KMS-11 (cell line): ENCODE data around the gene ADAMTS17.

ENCODE experiments used
- H2AFZ ChIP-seq: fragments of 200-600 bp; sonication (generic); 2 replicates; pipeline ENCODE4 v1.6.1; 2016; ENCODE audit warnings: antibody characterized with exemption, mixed run types, low read depth
- H3K27ac ChIP-seq: fragments of 200-600 bp; sonication (generic); 2 replicates; pipeline ENCODE4 v1.6.1; 2016; ENCODE audit warnings: mild to moderate bottlenecking, mixed run types
- H3K27me3 ChIP-seq: fragments of 200-600 bp; sonication (generic); 2 replicates; pipeline ENCODE4 v1.6.1; 2017; ENCODE audit warnings: mild to moderate bottlenecking, low read depth, mixed run types, moderate library complexity; ENCODE audit not compliant: insufficient read depth
- H3K36me3 ChIP-seq: fragments of 200-600 bp; sonication (generic); 2 replicates; pipeline ENCODE4 v1.6.1; 2017; ENCODE audit warnings: mild to moderate bottlenecking, mixed run types; ENCODE audit not compliant: insufficient read depth
- H3K4me1 ChIP-seq: fragments of 200-600 bp; sonication (generic); 2 replicates; pipeline ENCODE4 v1.6.1; 2016; ENCODE audit warnings: mild to moderate bottlenecking, low read depth, mixed run types; ENCODE audit not compliant: poor library complexity, severe bottlenecking
- H3K4me2 ChIP-seq: fragments of 200-600 bp; sonication (generic); 2 replicates; pipeline ENCODE4 v1.7.0; 2016; ENCODE audit warnings: mild to moderate bottlenecking, mixed run types
- H3K4me3 ChIP-seq: fragments of 200-600 bp; sonication (generic); IDR thresholded peaks from 2 replicates; pipeline ENCODE4 v1.6.1; 2017; ENCODE audit warnings: low read depth, low read length, mixed read lengths; ENCODE audit not compliant: insufficient read depth
- H3K79me2 ChIP-seq: fragments of 200-600 bp; sonication (generic); 2 replicates; pipeline ENCODE4 v1.6.1; 2016; ENCODE audit warnings: low read depth, mixed run types; ENCODE audit not compliant: insufficient read depth
- H3K9ac ChIP-seq: fragments of 200-600 bp; sonication (generic); 2 replicates; pipeline ENCODE4 v1.6.1; 2016; ENCODE audit warnings: mild to moderate bottlenecking, mixed run types
- H4K20me1 ChIP-seq: fragments of 200-600 bp; sonication (generic); 2 replicates; pipeline ENCODE4 v1.6.1; 2016; ENCODE audit warnings: mild to moderate bottlenecking, mixed run types; ENCODE audit not compliant: insufficient read depth
- CTCF ChIP-seq: fragments of 200-600 bp; sonication (generic); conservative IDR thresholded peaks from 2 replicates; pipeline ENCODE4 v1.6.1; 2017; ENCODE audit warnings: low read depth, mild to moderate bottlenecking, antibody characterized with exemption, low read length, moderate library complexity, mixed read lengths

Gene ADAMTS17

DNA sequence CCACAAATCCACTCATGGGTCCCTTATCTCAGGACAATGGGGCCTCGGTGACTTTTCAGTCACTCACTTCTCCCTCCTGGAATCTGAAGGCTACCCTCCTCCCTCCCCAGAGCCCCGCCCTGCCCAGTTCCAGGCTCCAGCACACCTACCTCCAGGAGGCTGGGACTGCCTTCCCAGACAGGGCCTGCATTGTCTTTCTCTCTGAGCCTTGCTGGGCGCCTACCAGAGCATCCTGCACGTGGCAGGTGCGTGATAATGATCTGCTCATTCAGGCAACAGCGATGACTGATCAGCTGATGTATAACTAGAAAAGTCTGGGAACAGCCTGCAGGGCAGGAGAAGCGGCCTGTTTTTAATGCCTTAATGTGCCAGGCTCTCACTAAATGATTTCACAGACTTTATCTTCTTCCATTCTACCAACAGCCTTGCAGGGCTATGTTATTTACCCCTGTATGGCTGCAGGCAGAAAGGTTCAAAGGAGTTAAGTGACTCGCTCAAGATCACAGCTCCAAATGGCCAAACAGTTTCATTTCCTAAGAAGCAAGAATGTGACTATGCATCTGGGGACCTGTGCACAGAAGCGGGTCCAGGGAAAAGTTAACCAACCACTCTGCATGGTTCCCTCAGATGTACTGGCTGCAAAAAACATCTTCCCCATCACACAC, 6.3 kb downstream of the ADAMTS17 start:
- Histone ChIP-seq H3K4me1 (no peaks in the 10 kb centered on the region), H3K4me3 (no peak overlapping the region), H2AFZ (no peak overlapping the region), H3K79me2 (no peaks in the 10 kb centered on the region), H3K27me3 (no peaks in the 10 kb centered on the region), H3K4me2 (no peak overlapping the region), H3K36me3 (no peaks in the 10 kb centered on the region), H4K20me1 (no peaks in the 10 kb centered on the region), H3K9ac (no peak overlapping the region), H3K27ac (no peak overlapping the region)
- TF ChIP-seq CTCF, result no peak

- no peak for TF ChIP-seq CTCF
- Histone ChIP-seq H3K4me1 (no peaks in the 10 kb centered on the region), H2AFZ (no peak overlapping the region), H3K79me2 (no peaks in the 10 kb centered on the region), H3K27ac (no peak overlapping the region), H3K4me2 (no peak overlapping the region), H4K20me1 (no peaks in the 10 kb centered on the region), H3K4me3 (no peak overlapping the region), H3K36me3 (no peaks in the 10 kb centered on the region), H3K27me3 (no peaks in the 10 kb centered on the region), H3K9ac (no peak overlapping the region)
Observed at GRCh38 chr15:100334905-100335304, 6.9 kb downstream of the ADAMTS17 start.

- H3K79me2 ChIP-seq, result no peaks in the 10 kb centered on the region
- no peak overlapping the region for H2AFZ ChIP-seq
- TF ChIP-seq CTCF, result no peak
- H3K4me1 ChIP-seq, result no peaks in the 10 kb centered on the region
- no peaks in the 10 kb centered on the region for H3K27me3 ChIP-seq
- no peak overlapping the region for H3K4me3 ChIP-seq
- H4K20me1 ChIP-seq, result no peaks in the 10 kb centered on the region
- no peak overlapping the region for H3K4me2 ChIP-seq
- no peaks in the 10 kb centered on the region for H3K36me3 ChIP-seq
- no peak overlapping the region for H3K9ac ChIP-seq
- no peak overlapping the region for H3K27ac ChIP-seq
Observed at GRCh38 chr15:100334456-100334855, 7.3 kb downstream of the ADAMTS17 start.

- Histone ChIP-seq H3K9ac (no peak overlapping the region), H3K4me2 (no peak overlapping the region), H3K27me3 (no peaks in the 10 kb centered on the region), H2AFZ (no peak overlapping the region), H3K4me3 (no peak overlapping the region), H3K79me2 (no peaks in the 10 kb centered on the region), H3K27ac (no peak overlapping the region), H3K36me3 (no peaks in the 10 kb centered on the region), H4K20me1 (no peaks in the 10 kb centered on the region), H3K4me1 (no peaks in the 10 kb centered on the region)
- no peak for TF ChIP-seq CTCF
Observed at GRCh38 chr15:100334015-100334414, 7.8 kb downstream of the ADAMTS17 start.
